GM13977 (cell line): Measurements from ENCODE around the gene CFP.

Experiments
- DNase-seq: peaks from one replicate; pipeline ENCODE4 v3.0.0; 2012; ENCODE audit warnings: low spot score
- in situ Hi-C: fragments of 300-500 bp; cut with MboI; formaldehyde crosslinking; loops from one replicate; pipeline ENCODE4 v1.12.0; 2022; ENCODE audit warnings: low sequenced_read_pairs, low pct_unique_long_range_greater_than_20kb, mixed read lengths, inconsistent platforms; ENCODE audit not compliant: unreplicated experiment
- TF ChIP-seq, protein P1 (sequence below): IDR thresholded peaks from 2 replicates; pipeline ENCODE4 v1.5.1; 2012; ENCODE audit warnings: mild to moderate bottlenecking, control low read depth; ENCODE audit not compliant: insufficient read depth; ENCODE audit errors: extremely low read depth, missing control alignments

The CFP gene

DNA sequence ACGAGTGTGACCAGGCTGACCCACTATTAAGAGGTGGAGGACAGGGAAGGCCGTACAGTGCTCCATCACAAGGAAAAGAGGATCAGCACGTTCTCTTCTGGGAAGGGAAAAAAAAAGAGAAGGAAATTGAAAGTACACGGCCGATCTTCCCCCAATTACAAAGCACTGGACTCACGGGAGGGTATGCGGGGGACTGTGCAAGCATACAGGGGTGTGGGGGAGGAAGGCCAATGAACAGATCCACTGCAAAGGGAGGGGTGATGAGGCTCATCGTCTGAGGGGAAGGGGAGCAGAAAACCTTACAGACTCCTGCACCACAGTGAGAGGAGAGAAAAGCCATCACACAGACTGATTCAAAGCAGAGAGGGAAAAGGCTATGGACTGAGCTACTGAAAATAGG lies 19.5 kb upstream of the CFP start:
- DNase-seq = no peak
- TF ChIP-seq, protein P1, sequence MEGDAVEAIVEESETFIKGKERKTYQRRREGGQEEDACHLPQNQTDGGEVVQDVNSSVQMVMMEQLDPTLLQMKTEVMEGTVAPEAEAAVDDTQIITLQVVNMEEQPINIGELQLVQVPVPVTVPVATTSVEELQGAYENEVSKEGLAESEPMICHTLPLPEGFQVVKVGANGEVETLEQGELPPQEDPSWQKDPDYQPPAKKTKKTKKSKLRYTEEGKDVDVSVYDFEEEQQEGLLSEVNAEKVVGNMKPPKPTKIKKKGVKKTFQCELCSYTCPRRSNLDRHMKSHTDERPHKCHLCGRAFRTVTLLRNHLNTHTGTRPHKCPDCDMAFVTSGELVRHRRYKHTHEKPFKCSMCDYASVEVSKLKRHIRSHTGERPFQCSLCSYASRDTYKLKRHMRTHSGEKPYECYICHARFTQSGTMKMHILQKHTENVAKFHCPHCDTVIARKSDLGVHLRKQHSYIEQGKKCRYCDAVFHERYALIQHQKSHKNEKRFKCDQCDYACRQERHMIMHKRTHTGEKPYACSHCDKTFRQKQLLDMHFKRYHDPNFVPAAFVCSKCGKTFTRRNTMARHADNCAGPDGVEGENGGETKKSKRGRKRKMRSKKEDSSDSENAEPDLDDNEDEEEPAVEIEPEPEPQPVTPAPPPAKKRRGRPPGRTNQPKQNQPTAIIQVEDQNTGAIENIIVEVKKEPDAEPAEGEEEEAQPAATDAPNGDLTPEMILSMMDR = no peak
- in situ Hi-C loops = no loop called here

GRCh38 chrX:47648376-47648775 lies 18.6 kb upstream of the CFP start:
- no peak for DNase-seq
- in situ Hi-C loops = no loop called here
- TF ChIP-seq, protein P1 = no peak

DNA sequence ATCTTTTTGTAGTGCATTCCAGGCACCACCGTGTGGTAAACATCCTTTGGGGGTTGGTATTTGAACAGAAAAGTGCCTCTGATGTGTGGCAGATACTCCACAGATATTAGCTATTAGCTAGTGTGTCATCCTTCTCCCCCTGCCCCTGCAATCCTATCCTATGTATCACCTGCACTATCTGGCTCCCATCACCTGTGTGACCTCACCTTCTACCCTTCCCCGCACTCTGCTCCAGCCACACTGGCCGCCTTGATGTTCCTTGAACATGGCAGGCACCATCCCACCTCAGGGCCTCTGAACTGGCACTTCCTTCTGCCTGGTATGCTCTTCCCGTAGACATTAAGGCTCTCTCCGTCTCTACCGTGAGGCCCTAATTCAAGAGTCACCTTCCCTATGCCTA lies 16.9 kb upstream of the CFP start:
- DNase-seq = no peak
- TF ChIP-seq, protein P1 = no peak

GRCh38 chrX:47645530-47645929 lies 15.8 kb upstream of the CFP start:
- TF ChIP-seq, protein P1 = no peak
- in situ Hi-C loops = no loop called here
- no peak for DNase-seq

More for the DNA sequence above, 16.9 kb upstream of the CFP start:
- in situ Hi-C loops = no loop called here

DNA sequence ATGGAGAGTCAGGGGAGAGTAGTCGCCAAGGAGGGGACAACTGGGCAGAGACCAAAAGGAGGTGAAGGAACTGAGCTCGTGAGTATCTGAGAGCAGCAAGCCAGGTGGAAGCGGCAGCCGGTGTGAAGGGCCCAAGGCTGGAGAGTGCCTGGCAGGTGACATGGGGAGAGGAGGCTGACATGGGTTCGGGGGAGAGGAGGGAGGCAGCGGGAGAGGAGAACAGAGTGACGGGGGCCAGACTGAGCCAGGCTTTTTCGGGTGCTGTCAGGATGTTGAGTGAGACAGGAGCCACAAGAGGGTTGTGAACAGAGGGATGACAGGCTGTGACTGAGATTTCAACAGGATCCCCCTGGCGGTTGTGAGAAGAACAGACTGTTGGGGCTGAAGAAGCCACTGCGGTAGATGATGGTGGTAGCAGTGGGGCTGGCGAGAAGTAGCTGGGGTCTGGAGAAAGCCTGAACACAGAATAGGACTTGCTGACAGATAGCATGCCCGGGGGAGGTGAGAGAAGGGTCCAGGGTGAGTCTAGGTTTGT lies 14.9 kb upstream of the CFP start:
- DNase-seq = no peak
- in situ Hi-C loops = no loop called here
- TF ChIP-seq, protein P1 = peak; percentile 9

DNA sequence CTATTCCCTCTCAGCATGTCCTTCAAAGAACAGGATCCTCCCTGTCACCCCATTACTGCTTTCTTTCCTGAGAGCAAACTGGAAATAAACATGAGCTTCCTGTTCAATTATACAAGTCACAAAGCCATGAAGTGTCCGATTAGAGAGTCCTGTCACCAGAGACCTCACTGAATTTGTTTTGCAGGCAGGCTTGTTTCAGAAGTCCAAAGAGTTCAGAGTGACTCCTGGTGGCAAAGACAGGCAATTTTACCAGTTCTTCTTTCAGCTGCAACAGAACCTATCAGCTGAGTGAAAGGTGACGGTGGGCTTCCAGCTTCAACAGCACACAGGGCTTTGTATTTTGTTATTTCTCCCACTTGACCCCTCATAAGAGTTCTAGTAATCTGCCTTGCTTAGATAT lies 14.2 kb upstream of the CFP start:
- in situ Hi-C loops = no loop called here
- TF ChIP-seq, protein P1 = peak; percentile 36
- DNase-seq = no peak

DNA sequence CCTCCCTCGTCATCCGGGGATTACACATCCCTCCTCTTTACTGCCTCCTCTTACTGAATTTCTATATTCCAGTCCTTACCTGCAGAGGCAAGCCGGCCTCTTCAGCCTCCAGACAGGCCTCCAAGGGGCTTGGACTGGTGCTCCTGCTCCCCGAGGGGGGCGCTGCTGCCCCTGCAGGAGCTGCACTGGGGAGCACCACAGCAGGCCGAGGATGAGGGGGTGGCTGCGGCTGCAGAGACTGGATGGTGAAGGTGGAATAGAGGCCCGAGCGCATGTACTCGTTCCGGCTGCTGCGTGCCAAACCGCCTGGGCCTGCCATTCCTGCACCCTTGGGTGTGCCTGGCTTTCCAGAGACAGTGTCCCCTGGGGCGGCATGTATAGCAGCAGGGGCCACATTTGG lies 9.1 kb upstream of the CFP start:
- no peak for DNase-seq
- in situ Hi-C loops = no loop called here

More for the DNA sequence above, 9.1 kb upstream of the CFP start:
- TF ChIP-seq, protein P1 = peak; percentile 11
